ENCODE results near the gene FXYD3. TPM values are rescaled to one million over a fixed set of nuclear protein-coding genes. Genes with fewer than 3 reads are reported as not detected.

Gene FXYD3
- total RNA-seq, 1 donor from 2014 or later = 2.8 TPM

GRCh38 chr19:35119091-35119490 lies 3.5 kb downstream of the FXYD3 start:
- Mint-ChIP-seq H3K27me3 (ENCODE audit: low read depth) (peaks cover 3% of the 10 kb centered on the region), H3K27ac (ENCODE audit: unreplicated experiment) (no peak overlapping the region), H3K4me1 (peaks cover 53% of the 10 kb centered on the region), H3K9me3 (no peaks in the 10 kb centered on the region), H3K4me3 (no peak overlapping the region), H3K36me3 (ENCODE audit: low read depth) (no peaks in the 10 kb centered on the region)
- TF ChIP-seq CTCF (conservative IDR thresholded peaks at IDR 0.05) = no peak
- DNase-seq (ENCODE audit: low read depth, low spot score) = no peak

DNA sequence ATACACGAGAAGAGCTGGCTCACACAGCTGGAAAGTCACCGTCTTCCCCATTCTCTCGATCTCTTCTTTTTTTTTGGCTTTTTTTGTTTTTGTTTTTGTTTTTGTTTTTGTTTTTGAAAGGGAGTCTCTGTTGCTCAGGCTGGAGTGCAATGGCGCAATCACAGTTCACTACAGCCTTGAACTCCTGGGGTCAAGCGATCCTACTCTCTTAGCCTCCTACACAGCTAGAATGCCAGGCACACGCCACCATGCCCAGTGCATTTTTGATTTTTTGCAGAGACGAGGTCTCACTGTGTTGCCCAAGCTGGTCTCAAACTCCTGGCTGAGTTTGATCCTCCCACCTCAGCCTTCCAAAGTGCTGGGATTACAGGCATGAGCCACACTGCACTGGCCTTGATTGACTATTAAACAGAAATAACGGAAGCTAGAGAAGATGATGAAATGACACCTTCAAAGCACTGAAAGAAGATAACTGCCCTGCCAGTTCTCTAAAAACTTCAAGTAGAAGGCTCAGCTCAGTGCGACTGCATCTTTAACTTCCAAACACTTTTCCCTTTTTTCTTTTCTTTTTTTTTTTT lies 4.0 kb downstream of the FXYD3 start:
- no peak for TF ChIP-seq CTCF (conservative IDR thresholded peaks at IDR 0.05)
- no peaks in the 10 kb centered on the region for H3K9me3 Mint-ChIP-seq
- no peak for DNase-seq (ENCODE audit: low read depth, low spot score)
- H3K4me3 Mint-ChIP-seq = no peak overlapping the region
- H3K4me1 Mint-ChIP-seq = peaks cover 50% of the 10 kb centered on the region
- peaks cover 3% of the 10 kb centered on the region for H3K27me3 Mint-ChIP-seq (ENCODE audit: low read depth)
- no peaks in the 10 kb centered on the region for H3K36me3 Mint-ChIP-seq (ENCODE audit: low read depth)
- H3K27ac Mint-ChIP-seq (ENCODE audit: unreplicated experiment) = no peak overlapping the region

DNA sequence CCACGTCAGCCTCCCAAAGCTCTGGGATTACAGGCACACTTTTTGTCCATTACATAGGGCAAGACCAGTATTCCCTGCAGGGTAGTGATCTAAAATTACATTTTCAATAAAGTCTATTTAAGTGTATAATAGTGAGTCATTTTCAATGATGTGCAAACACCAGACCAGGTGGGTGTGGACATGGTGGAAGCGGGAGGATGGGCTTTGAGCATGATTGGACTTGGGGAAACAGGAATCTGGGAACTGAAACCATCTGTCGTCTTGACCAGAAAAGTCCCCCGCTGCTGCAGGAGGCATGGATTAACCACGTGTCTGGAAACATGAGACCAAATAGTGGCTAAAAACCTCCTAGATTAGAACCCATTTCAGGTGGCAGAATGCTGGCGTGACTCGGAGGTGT lies 4.9 kb downstream of the FXYD3 start:
- no peak for DNase-seq (ENCODE audit: low read depth, low spot score)
- peaks cover 44% of the 10 kb centered on the region for H3K4me1 Mint-ChIP-seq
- H3K27me3 Mint-ChIP-seq (ENCODE audit: low read depth) = peaks cover 3% of the 10 kb centered on the region
- TF ChIP-seq CTCF (conservative IDR thresholded peaks at IDR 0.05) = no peak
- no peak overlapping the region for H3K27ac Mint-ChIP-seq (ENCODE audit: unreplicated experiment)
- H3K4me3 Mint-ChIP-seq = no peak overlapping the region
- H3K9me3 Mint-ChIP-seq = no peaks in the 10 kb centered on the region
- no peaks in the 10 kb centered on the region for H3K36me3 Mint-ChIP-seq (ENCODE audit: low read depth)

DNA sequence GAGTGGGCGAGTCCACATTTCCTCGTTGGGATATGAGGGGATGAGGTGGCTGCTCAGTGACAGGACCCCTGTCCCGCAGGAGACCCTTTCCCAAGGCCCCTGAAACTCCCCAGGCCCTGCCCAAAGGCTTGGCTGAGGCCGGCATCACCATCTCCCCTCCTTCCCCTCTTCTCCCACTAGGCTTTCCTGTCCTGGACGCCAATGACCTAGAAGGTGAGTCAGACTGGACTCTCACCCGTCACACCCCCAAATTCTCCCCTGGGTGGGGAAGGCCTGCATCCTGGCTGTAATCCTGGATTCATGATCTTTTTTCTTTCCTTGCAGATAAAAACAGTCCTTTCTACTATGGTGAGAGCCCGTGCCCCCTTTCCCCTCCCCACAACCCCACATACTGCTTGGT lies 5.3 kb downstream of the FXYD3 start:
- H3K4me3 Mint-ChIP-seq = no peak overlapping the region
- no peak for DNase-seq (ENCODE audit: low read depth, low spot score)
- peaks cover 3% of the 10 kb centered on the region for H3K27me3 Mint-ChIP-seq (ENCODE audit: low read depth)
- H3K4me1 Mint-ChIP-seq = peaks cover 44% of the 10 kb centered on the region
- no peaks in the 10 kb centered on the region for H3K36me3 Mint-ChIP-seq (ENCODE audit: low read depth)
- no peak overlapping the region for H3K27ac Mint-ChIP-seq (ENCODE audit: unreplicated experiment)
- no peaks in the 10 kb centered on the region for H3K9me3 Mint-ChIP-seq
- TF ChIP-seq CTCF (conservative IDR thresholded peaks at IDR 0.05) = no peak

- Mint-ChIP-seq H3K27me3 (ENCODE audit: low read depth) (no peaks in the 10 kb centered on the region), H3K9me3 (no peaks in the 10 kb centered on the region), H3K27ac (ENCODE audit: unreplicated experiment) (no peak overlapping the region), H3K4me1 (peaks cover 26% of the 10 kb centered on the region), H3K36me3 (ENCODE audit: low read depth) (no peaks in the 10 kb centered on the region), H3K4me3 (no peak overlapping the region)
- DNase-seq (ENCODE audit: low read depth, low spot score) = no peak
- no peak for TF ChIP-seq CTCF (conservative IDR thresholded peaks at IDR 0.05)
Observed at GRCh38 chr19:35122687-35123551, 7.3 kb downstream of the FXYD3 start.
